Measurements from ENCODE around the gene STAT5B. TPM values are rescaled to one million over a fixed set of nuclear protein-coding genes. Genes with fewer than 3 reads are reported as not detected.

Gene STAT5B
- total and polyA plus RNA-seq, 2 of the 13 experiments (the other 11 are each of a cell fraction or from before 2014, with no cell fraction given): 21.0 to 42.8 TPM

DNA sequence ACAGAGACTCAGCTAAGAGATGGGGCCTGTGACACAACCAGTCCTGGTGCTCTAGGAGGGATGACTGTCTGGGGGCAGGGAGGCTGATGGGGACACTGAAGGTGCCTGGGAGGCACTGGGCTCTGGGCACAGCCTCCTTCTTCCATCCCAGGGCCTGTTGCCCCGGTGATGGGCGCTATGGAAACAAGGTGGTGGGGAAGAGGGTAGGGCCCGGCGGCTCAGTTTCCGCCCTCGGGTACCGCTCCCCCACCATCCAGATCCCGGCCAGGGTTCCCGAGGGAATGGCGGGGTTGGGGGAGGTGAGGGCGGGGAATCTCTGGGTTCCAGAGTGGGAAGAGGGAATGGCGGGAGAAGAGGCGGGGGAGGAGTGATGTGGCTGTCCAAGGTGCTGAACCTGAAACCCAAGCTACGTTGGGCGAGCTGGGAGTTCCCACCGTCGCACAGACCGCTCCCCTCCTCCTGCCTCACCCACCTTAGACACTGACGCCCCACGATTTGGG is 96.2 kb downstream of the STAT5B start (continued):
- TF ChIP-seq, protein P1, sequence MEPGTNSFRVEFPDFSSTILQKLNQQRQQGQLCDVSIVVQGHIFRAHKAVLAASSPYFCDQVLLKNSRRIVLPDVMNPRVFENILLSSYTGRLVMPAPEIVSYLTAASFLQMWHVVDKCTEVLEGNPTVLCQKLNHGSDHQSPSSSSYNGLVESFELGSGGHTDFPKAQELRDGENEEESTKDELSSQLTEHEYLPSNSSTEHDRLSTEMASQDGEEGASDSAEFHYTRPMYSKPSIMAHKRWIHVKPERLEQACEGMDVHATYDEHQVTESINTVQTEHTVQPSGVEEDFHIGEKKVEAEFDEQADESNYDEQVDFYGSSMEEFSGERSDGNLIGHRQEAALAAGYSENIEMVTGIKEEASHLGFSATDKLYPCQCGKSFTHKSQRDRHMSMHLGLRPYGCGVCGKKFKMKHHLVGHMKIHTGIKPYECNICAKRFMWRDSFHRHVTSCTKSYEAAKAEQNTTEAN (CRISPR knock-in tag; conservative IDR thresholded peaks at IDR 0.05): peak; percentile 94
- TF ChIP-seq ZNF207 (IDR thresholded peaks at IDR 0.05; ENCODE audit: borderline replicate concordance): no peak
- TF ChIP-seq CHD4 (IDR thresholded peaks at IDR 0.05; ENCODE audit: borderline replicate concordance, low read length): no peak
- no peak for TF ChIP-seq DNMT1 (CRISPR knock-in tag; IDR thresholded peaks at IDR 0.05)
- TF ChIP-seq SRSF9 (IDR thresholded peaks at IDR 0.05; ENCODE audit: borderline replicate concordance, insufficient read depth, low read depth, low read length, poor library complexity, severe bottlenecking): no peak
- TF ChIP-seq, protein P2, sequence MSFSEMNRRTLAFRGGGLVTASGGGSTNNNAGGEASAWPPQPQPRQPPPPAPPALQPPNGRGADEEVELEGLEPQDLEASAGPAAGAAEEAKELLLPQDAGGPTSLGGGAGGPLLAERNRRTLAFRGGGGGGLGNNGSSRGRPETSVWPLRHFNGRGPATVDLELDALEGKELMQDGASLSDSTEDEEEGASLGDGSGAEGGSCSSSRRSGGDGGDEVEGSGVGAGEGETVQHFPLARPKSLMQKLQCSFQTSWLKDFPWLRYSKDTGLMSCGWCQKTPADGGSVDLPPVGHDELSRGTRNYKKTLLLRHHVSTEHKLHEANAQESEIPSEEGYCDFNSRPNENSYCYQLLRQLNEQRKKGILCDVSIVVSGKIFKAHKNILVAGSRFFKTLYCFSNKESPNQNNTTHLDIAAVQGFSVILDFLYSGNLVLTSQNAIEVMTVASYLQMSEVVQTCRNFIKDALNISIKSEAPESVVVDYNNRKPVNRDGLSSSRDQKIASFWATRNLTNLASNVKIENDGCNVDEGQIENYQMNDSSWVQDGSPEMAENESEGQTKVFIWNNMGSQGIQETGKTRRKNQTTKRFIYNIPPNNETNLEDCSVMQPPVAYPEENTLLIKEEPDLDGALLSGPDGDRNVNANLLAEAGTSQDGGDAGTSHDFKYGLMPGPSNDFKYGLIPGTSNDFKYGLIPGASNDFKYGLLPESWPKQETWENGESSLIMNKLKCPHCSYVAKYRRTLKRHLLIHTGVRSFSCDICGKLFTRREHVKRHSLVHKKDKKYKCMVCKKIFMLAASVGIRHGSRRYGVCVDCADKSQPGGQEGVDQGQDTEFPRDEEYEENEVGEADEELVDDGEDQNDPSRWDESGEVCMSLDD (CRISPR knock-in tag; IDR thresholded peaks at IDR 0.05; ENCODE audit: borderline replicate concordance): peak; percentile 88
- TF ChIP-seq, protein P3, sequence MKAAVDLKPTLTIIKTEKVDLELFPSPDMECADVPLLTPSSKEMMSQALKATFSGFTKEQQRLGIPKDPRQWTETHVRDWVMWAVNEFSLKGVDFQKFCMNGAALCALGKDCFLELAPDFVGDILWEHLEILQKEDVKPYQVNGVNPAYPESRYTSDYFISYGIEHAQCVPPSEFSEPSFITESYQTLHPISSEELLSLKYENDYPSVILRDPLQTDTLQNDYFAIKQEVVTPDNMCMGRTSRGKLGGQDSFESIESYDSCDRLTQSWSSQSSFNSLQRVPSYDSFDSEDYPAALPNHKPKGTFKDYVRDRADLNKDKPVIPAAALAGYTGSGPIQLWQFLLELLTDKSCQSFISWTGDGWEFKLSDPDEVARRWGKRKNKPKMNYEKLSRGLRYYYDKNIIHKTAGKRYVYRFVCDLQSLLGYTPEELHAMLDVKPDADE (CRISPR knock-in tag; IDR thresholded peaks at IDR 0.05): peak; percentile 96; the same call in 1 of the 2 replicates
- TF ChIP-seq, protein P4, sequence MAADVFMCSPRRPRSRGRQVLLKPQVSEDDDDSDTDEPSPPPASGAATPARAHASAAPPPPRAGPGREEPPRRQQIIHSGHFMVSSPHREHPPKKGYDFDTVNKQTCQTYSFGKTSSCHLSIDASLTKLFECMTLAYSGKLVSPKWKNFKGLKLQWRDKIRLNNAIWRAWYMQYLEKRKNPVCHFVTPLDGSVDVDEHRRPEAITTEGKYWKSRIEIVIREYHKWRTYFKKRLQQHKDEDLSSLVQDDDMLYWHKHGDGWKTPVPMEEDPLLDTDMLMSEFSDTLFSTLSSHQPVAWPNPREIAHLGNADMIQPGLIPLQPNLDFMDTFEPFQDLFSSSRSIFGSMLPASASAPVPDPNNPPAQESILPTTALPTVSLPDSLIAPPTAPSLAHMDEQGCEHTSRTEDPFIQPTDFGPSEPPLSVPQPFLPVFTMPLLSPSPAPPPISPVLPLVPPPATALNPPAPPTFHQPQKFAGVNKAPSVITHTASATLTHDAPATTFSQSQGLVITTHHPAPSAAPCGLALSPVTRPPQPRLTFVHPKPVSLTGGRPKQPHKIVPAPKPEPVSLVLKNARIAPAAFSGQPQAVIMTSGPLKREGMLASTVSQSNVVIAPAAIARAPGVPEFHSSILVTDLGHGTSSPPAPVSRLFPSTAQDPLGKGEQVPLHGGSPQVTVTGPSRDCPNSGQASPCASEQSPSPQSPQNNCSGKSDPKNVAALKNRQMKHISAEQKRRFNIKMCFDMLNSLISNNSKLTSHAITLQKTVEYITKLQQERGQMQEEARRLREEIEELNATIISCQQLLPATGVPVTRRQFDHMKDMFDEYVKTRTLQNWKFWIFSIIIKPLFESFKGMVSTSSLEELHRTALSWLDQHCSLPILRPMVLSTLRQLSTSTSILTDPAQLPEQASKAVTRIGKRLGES (CRISPR knock-in tag; IDR thresholded peaks at IDR 0.05; ENCODE audit: borderline replicate concordance): peak; percentile 94
- TF ChIP-seq, protein P5, sequence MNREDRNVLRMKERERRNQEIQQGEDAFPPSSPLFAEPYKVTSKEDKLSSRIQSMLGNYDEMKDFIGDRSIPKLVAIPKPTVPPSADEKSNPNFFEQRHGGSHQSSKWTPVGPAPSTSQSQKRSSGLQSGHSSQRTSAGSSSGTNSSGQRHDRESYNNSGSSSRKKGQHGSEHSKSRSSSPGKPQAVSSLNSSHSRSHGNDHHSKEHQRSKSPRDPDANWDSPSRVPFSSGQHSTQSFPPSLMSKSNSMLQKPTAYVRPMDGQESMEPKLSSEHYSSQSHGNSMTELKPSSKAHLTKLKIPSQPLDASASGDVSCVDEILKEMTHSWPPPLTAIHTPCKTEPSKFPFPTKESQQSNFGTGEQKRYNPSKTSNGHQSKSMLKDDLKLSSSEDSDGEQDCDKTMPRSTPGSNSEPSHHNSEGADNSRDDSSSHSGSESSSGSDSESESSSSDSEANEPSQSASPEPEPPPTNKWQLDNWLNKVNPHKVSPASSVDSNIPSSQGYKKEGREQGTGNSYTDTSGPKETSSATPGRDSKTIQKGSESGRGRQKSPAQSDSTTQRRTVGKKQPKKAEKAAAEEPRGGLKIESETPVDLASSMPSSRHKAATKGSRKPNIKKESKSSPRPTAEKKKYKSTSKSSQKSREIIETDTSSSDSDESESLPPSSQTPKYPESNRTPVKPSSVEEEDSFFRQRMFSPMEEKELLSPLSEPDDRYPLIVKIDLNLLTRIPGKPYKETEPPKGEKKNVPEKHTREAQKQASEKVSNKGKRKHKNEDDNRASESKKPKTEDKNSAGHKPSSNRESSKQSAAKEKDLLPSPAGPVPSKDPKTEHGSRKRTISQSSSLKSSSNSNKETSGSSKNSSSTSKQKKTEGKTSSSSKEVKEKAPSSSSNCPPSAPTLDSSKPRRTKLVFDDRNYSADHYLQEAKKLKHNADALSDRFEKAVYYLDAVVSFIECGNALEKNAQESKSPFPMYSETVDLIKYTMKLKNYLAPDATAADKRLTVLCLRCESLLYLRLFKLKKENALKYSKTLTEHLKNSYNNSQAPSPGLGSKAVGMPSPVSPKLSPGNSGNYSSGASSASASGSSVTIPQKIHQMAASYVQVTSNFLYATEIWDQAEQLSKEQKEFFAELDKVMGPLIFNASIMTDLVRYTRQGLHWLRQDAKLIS (CRISPR knock-in tag; IDR thresholded peaks at IDR 0.05): no peak
- peak; percentile 82; the same call in 1 of the 2 replicates for TF ChIP-seq KDM2A (CRISPR knock-in tag; IDR thresholded peaks at IDR 0.05; ENCODE audit: borderline replicate concordance, low read depth)
- no peak for TF ChIP-seq CC2D1A (CRISPR knock-in tag; IDR thresholded peaks at IDR 0.05)
- TF ChIP-seq, protein P6, sequence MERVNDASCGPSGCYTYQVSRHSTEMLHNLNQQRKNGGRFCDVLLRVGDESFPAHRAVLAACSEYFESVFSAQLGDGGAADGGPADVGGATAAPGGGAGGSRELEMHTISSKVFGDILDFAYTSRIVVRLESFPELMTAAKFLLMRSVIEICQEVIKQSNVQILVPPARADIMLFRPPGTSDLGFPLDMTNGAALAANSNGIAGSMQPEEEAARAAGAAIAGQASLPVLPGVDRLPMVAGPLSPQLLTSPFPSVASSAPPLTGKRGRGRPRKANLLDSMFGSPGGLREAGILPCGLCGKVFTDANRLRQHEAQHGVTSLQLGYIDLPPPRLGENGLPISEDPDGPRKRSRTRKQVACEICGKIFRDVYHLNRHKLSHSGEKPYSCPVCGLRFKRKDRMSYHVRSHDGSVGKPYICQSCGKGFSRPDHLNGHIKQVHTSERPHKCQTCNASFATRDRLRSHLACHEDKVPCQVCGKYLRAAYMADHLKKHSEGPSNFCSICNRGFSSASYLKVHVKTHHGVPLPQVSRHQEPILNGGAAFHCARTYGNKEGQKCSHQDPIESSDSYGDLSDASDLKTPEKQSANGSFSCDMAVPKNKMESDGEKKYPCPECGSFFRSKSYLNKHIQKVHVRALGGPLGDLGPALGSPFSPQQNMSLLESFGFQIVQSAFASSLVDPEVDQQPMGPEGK (CRISPR knock-in tag; IDR thresholded peaks at IDR 0.05): peak; percentile 75
